ENCODE measurements around the gene JUP.

JUP gene

DNA sequence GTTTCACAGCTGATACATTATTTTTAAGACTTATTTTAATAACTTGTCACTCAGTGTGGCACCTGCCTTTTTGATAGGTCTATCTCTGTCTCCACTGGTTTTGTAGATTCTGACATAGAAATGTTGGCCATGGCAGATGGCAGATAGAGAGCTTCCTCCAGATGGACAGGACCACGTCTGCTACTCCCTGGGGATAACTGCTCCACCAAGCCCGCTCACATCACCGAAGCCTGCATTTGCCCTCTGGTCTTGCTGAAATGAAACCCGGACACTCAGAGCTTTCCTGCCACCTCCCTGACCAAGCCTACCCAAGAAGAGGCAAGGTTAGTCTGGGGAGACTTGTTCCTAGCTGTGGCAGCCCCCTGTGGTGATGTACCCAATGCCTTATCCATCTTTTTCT is 35.6 kb downstream of the JUP start:
- no peak for DNase-seq

- no peak for DNase-seq
Observed at GRCh38 chr17:41748275-41748674, 38.2 kb downstream of the JUP start.

- no peak for DNase-seq
Observed at GRCh38 chr17:41741709-41742108, 44.8 kb downstream of the JUP start.

- no peak for DNase-seq
Observed at GRCh38 chr17:41740506-41740905, 46.0 kb downstream of the JUP start.

- DNase-seq, result no peak
Observed at GRCh38 chr17:41739661-41740352, 46.7 kb downstream of the JUP start.

GRCh38 chr17:41738801-41739112 is 47.8 kb downstream of the JUP start:
- DNase-seq, result no peak

- peak; percentile 81 for DNase-seq
Observed at GRCh38 chr17:41738077-41738800, 48.3 kb downstream of the JUP start.

DNA sequence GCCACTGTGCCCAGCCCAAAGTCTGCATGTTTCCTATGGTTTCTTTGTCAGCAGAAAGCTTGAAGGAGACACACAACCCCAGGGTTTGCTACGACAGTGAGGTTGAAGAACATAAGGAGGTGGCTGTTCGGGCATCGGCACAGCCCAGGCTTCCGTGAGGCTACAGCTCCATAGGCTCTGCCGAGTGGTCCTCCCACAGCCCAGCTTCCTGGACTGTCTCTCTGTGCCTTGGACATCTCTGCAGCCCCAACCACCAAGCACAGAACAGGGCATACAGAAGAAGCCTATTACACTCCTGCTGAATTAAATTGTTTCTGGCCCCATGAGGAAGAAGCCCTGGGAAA is 48.9 kb downstream of the JUP start:
- peak; percentile 2 for DNase-seq

- DNase-seq, result no peak
Observed at GRCh38 chr17:41736983-41737679, 49.4 kb downstream of the JUP start.

DNA sequence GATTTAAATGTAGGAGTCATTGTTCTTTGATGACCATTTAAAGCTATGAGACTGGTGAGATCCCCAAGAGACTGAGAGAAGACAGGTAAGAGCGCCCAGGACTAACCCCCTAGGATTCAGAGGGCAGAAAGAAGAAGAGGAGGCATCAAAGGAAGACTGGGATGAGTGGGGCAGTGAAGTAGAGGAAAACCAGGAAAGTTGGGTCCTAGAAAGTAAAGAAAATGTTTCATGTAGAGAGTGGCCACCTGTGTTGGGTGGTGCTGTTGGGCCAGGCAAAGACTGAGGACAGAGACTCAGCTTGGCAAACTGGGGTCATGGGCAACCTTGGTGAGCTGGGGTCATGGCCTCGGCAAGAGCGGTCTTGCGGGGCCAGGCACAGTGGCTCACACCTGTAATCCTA is 50.8 kb downstream of the JUP start:
- no peak for DNase-seq

DNA sequence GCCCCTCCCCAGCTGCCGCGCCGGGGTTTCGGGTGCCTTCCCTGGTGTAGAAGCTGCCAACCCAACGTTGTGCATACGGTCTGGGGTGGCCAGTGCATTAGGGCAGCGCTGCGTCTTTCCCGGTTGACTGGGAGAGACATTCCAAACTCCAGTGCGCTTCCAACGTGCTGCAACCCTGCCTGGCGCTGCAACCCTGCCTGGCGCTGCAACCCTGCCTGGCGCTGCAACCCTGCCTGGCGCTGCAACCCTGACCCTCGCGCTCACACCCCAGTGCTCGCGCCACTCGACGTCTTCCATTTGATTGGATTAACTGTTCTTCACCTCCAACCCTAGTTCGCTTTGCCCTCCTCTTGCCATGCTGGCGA is 51.6 kb downstream of the JUP start:
- no peak for DNase-seq

GRCh38 chr17:41734139-41734948 is 52.2 kb downstream of the JUP start, which contains the start of gene HAP1:
TSS of gene HAP1 (minus strand) at chr17:41734643. CDS start at chr17:41734634, 9 bp downstream.
- peak; percentile 10 for DNase-seq

DNA sequence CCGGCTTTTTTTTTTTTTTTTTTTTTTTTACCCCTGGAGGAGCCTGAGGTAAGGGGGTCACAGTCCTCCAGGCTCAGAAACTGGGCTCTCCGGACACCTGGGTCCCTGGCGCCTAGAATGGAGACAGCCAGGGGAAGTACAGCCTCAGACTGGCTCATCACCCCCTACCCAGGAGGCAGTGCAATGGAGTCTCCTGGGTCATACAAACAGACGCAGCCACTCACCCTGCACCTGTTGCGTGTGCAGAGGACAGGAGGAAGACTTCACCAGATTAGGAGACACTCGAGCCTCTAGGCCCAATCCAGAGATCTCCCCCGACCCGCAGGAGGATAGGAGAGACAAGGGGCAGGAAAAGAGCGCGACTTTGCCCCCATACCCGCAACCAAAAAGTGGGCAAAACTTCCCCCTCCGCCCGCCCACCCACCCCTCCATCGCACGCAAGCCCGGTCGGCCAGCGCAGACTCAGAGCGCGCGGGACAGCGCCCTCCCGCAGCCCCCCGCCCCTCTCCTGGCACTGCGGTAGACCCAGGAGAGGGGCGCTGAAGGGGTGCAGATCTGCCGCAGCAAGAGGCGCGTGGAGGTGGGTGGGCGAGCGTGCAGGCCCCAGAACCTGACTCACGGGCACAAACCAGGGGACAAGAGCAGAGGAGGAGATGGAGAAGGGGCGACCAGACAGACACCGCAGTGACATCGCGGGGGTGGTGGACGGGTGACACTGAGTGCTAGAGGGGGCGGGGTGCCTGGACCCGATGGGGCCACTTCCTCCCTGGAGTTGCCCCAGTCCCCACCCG is 53.0 kb downstream of the JUP start:
- no peak for DNase-seq

GRCh38 chr17:41731836-41732235 is 54.7 kb downstream of the JUP start:
- no peak for DNase-seq

- DNase-seq, result no peak
Observed at GRCh38 chr17:41730479-41730878, 56.0 kb downstream of the JUP start.

GRCh38 chr17:41728056-41728455 is 58.5 kb downstream of the JUP start:
- no peak for DNase-seq

- DNase-seq, result no peak
Observed at GRCh38 chr17:41725134-41725533, 61.4 kb downstream of the JUP start.

GRCh38 chr17:41724476-41725050 is 61.9 kb downstream of the JUP start:
- no peak for DNase-seq

- no peak for DNase-seq
Observed at GRCh38 chr17:41723801-41724475, 62.6 kb downstream of the JUP start.

DNA sequence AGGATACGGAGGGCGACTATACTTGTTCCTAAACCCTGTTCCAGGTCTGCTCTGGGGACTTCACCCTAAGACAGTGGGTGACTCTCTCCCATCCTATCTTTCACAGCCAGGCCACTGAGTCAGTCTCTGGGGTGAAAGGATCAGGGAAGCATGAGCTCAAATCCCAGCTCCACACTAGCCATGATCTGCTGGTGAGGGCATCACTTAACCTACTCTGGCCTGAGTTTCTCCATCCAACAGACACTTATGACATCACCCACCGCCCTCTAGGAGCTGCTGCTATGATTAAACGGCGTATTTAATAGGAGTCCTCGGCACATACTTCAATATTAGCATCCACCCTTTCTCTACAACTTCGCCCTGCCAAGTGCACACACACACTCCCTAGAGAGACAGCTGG is 64.3 kb downstream of the JUP start:
- DNase-seq, result no peak

DNA sequence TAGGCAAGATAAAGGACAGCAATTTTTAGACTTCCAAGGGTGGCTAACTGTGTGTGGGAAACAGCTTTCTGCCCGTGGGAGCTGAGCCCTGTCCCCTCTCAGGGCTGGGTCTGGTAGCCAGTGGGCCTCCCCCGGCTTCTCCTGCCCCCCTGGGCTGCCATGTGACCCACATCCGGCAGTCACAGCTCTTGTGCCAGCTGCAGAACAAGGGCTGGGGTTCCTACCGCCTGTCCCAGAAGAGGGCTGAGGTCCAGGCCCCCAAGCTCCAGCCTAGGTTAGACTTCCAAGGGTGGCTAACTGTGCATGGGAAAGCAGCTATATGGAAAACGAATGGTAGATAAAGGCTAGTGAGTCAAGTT is 68.2 kb downstream of the JUP start:
- DNase-seq, result no peak
